Stimulated activated CD4-positive, alpha-beta T cell treated with anti-CD3 and anti-CD28 coated beads, TNF-alpha, amount 100 ng/mL, for 24 hours (primary cell): ENCODE results near the gene FBXO22.
"Not testable (repeated sequence)": the region's sequence is repeated elsewhere in the genome, so short reads cannot be mapped to it uniquely, and the experiment has no call there.

Experiments used
- DNase-seq, 3 experiments: peaks; one replicate each; pipeline ENCODE4 v3.0.0-alpha.2; 2020; ENCODE audit warnings: low read depth in 3 of 3

Gene FBXO22

GRCh38 chr15:75920079-75920478 is 16.4 kb downstream of the FBXO22 start:
- DNase-seq = no peak

DNA sequence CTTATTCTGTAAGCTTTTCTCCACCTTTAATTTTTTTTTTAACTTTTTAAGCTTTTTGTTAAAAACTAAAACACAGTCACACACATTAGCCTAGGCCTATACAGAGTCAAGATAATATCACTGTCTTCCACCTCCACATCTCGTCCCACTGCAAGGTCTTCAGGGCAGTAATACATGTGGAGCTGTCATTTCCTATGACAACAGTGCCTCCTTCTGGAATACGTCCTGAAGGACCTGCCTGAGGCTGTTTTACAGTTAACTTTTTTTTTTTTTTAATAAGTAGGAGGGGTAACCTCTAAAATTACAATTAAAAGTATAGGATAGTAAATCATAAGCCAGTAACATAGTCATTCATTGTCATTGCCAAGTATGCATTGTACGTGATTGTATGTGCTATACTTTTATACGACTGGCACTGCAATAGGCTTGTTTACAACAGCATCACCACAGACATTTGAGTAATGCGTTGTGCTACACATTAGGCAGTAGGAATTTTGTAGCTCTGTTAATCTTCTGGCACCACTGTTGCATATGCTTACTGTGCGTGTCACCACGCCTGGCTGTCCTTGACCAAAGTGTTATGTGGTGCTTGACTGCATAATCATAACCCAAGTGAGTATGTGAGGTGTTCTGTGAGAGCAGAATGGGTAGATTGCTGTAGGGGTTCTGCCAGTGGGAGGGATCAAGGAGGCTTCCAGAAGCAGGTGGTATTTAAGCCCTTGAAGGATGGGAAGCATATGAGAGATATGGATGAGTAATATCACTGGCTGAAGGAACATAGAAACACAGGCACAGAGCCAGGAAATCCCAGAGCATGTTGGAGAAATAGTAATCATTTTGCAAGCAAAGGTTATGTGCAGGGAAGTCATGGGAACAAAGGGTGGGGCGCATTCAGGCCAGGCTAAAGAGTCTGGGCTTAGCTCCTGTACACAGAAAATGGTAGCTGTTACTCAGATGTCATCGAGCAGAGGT is 18.3 kb downstream of the FBXO22 start:
- no peak for DNase-seq

GRCh38 chr15:75923756-75924155 is 20.1 kb downstream of the FBXO22 start:
- no peak for DNase-seq

- no peak for DNase-seq
Observed at GRCh38 chr15:75924576-75924975, 20.9 kb downstream of the FBXO22 start.

DNA sequence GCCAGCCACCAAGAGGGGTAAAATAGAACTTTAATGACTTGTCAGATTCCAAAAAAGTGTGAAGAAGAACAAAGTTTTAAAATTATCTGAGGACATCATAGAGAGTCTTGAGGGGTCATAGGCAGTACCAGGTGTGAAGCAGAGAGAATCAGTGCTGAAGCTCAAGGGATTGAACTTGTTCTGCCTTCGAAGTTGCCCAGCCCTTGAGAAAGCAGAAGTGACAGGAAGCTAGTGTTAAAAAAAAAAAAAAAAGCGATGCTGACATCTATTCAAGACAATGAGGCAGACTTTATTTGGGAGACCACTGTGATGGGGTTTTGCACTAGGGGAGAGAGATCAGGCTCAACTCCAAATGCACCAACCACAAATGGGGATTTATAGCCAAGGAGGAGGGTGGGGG is 21.8 kb downstream of the FBXO22 start:
- DNase-seq = no peak

- DNase-seq = no peak
Observed at GRCh38 chr15:75926931-75927330, 23.3 kb downstream of the FBXO22 start.

GRCh38 chr15:75927601-75928000 is 23.9 kb downstream of the FBXO22 start:
- DNase-seq = no peak

DNA sequence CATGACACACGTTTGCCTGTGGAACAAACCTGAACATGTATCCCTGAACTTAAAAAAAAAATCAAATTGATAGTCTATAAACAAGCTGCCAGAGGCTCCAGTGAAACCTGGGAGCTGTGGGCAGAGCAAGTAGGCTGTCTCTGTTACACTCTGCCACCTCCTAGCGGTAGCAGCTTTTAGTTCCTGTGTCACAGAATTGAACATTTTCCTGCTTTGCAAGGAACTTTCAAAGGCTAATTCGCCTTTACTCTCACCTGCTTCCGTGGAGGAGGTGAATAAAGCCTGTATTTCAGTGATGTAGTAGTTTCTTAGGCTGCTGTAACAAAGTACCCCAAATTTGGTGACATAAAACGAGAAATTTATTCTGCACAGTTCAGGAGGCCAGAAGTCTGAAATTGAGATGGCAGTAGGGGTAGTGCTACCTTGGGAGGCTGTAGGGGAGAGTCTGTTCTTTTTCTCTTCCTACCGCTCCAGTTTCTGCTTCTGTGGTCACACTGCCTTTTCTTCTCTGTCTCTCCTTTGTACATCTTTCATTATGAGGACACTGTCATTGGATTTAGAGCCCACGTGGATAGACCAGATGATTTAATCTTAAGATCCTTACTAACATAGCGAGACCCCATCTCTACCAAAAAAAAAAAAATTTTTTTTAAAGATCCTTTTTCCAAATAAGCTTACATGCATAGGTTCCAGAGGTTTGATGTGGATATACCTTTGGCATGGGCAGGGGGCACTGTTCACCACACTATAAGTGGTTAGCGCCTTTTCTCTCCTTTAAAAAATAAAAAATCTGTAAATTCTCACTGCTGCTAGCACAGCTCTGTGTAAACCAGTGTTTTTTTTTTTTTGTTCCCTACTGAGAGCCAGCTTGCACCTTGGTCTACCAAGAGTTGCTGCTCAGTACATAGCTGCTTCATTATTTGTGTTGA is 25.3 kb downstream of the FBXO22 start:
- DNase-seq = no peak

DNA sequence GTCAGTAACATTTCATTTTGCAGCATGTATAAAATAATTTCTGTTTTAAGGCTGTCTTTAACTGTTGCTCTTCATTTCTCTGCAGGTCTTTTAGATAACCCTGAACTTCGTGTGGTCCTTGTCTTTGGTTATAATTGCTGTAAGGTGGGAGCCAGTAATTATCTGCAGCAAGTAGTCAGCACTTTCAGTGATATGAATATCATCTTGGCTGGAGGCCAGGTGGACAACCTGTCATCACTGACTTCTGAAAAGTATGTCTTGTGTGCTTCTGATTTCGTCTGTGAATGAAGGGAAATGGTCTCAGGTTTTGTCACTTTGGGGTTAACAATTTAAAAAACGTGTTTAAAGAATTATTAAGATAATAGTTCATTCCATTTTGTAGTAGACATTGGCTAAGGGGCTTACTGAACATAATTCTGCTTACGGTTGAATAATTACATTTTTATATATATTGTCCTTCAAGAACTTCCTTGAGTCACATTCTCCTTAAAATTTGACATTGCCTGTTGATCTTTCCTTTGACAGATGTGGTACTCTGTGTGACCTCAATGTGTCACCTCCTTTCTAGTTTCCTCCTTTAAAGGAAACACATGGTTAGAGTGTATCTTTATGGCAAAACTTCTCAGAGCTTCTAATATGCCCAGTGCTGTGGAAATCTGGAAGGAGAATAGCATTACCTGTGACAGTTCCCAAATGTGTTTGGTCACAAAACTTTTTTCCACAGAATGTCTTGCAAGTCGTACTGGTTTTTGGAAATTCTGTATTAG is 26.3 kb downstream of the FBXO22 start:
- DNase-seq = no peak

DNA sequence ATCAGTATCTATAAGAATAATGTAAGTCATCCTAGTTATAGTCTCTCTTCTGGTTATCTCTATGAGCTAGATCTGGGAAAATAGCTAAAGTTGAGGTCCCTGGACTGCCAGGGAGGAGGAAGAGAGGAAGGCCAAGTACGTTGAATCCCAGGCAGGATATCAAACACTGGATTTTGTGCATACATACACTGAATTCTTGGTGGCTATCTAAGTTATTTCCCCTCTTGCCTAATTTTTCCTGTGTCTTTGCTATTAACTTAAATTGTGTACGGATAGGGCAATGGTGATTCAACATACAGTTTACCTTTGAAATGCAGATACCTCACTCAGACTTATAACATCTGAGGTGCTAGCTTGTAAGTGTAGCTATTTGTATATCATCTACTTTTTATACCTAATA is 27.2 kb downstream of the FBXO22 start:
- no peak for DNase-seq

DNA sequence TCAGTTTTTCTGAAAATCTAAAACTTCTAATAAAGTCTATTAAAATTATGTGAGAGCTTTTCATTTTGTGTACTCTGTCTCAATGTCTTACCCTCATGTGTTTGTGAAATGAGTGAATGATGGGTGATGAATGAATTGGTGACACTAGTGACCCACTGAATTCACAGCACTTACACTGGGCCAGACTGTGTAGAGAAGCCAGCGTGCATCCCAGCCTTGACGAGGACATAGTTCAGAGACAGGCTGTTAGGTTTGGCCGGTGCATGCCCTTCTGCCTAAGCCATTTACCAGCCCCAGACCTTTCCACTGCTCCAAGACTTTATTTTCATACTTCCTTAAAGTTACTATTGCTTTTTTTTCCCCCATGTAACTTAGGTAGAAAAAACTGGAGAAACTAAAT is 38.8 kb downstream of the FBXO22 start:
- no peak for DNase-seq

GRCh38 chr15:75943246-75943645 is 39.6 kb downstream of the FBXO22 start:
- no peak for DNase-seq

GRCh38 chr15:75943713-75944215 is 40.1 kb downstream of the FBXO22 start:
- no peak for DNase-seq

DNA sequence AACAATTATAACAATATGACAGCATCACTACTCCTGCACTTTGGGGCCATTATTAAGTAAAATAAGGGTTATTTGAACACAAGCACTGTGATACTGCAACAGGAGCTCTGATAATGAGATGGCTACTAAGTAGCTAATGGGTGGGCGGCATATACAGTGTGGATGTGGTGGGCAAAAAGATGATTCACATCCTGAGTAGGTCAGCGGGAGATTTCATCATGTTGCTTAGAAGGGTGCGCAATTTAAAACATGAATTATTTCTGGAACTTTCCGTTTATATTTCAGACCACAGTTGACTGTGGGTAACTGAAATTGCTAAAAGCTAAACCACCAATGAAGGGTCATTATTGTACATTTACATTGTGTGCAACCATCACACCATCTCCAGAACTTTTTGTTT is 42.3 kb downstream of the FBXO22 start:
- no peak for DNase-seq

DNA sequence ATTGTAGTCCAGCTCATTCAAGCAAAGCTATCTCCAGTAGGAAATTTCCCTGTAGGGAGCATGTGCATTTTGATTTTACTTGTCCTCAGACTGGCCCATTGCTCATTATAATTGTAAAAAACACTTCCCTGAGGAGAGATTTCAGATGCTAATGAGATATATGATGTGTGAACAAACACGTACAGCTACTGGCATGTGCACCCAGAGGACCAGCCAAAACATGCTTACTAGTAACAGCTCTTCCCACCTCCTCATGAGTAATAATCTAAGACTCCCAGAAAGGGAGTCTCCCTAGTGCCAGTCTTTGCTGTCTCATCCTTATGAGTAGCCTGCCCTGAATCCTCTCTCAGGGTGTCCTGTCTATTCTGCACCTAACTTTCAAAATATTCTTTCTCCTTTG is 43.4 kb downstream of the FBXO22 start:
- DNase-seq = no peak

DNA sequence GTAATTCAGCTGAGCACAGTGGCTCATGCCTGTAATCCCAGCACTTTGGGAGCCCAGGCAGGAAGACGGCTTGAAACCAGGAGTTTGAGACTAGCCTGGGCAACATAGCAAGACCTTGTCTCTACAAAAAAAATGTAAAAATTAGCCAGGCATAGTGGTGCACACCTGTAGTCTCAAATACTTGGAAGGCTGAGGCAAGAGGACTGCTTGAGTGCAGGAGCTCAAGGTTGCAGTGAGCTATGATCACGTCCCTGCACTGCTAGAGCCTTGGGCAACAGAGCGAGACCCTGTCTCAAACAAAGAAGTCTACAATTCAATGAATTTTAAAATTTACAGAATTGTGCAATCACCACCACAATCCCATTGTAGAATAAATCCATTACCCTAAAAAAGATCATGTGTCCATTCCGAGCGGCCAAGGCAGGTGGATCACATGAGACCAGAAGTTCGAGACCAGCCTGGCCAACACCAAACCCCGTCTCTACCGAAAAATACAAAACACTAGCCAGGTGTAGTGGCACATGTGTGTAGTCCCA is 45.2 kb downstream of the FBXO22 start:
- DNase-seq = no peak

DNA sequence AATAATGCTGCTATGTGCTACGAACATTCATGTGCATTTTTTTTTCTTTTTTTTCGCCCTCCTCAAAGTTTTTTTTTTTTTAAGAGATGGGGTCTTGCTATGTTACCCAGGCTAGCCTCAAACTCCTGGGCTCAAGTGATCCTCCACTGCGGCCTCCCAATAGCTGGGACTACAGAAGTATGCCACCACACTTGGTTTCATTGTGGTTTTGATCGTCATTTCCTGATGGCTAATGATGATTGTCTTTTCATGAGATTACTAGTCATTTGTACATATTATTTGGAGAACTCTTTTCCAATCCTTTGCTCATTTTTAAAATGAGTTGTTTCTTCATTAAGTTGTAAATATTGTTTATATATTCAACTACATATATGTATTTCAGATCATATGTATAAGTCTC is 48.8 kb downstream of the FBXO22 start:
- no peak for DNase-seq

- DNase-seq = no peak
Observed at GRCh38 chr15:75955720-75956119, 52.0 kb downstream of the FBXO22 start.

DNA sequence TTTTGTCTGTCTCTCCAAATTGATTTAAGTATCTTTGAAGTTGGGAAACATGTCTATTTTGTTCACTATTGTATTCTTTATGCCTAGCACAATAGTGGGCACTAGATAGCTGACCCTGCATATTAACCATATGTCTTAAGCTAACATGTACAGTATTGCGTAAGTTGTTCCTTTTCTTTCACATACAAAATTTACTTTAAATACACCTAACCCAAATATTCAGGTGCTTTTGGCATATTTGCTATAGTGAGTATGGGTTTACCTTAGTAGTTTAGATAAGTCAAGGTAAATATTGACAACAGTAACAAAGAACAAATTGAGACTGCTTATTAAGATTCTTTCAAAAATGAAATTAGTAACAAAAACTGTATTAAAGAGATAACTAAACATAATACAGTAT is 57.7 kb downstream of the FBXO22 start:
- DNase-seq = no peak

DNA sequence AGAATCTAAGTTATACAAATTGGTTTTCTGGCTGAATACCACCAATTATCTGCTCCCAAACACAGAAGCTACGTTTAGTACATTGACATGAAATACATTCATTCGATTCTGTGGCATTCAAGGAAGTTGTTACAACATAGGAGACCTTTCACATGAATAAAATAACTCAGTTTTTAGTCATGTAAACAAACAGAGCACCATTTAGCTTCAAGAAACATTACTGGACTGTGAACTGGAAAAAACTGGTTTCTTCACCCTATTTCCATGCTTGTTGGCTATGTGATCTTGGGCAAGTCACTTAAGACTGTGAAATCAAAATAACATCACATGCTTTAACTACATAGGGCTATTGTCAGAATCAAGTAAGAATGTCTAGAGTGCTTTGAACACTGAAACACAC is 62.4 kb downstream of the FBXO22 start:
- no peak for DNase-seq

GRCh38 chr15:75976766-75977165 is 73.1 kb downstream of the FBXO22 start:
- not testable (repeated sequence) for DNase-seq
